A673 (cell line): ENCODE results near the gene THEM5.

Experiments
- CTCF ChIP-seq: fragments of 300-800, 200-600 bp; sonication (generic); conservative IDR thresholded peaks from 2 replicates; pipeline ENCODE4 v1.5.1; 2017; ENCODE audit warnings: low read depth, mild to moderate bottlenecking, antibody characterized with exemption, low read length, moderate library complexity, mixed read lengths
- EZH2 ChIP-seq: fragments of 200-600 bp; sonication (generic); IDR thresholded peaks from 2 replicates; pipeline ENCODE4 v1.6.1; 2017; ENCODE audit warnings: borderline replicate concordance, low read depth, mild to moderate bottlenecking, mixed read lengths, antibody characterized with exemption, low read length; ENCODE audit not compliant: poor library complexity, severe bottlenecking

DNA sequence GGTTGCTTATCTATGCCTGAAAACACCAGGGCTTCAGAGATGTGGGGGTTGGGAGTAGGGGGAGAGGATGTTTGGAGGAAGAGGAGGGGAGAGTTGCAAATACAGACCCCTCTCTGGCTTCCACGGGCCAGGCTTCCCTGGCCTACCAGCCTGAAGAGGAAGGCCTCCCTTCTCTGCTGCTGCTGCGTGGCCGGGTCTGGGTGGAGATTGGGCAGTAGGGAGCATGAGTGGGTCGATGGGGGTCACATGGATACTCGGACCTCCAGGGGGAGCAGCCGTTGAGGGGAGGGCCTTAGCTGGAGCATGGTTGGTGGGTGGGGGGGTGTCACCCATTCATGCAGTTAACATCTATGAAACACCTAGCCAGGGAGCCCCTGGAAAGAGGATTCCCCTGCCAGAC is 23.5 kb downstream of the THEM5 start:
- no peak for TF ChIP-seq CTCF
- no peak for TF ChIP-seq EZH2
